OCI-LY7 (cell line): ENCODE measurements around the gene CDKAL1. TPM values are rescaled to one million over a fixed set of nuclear protein-coding genes. Genes with fewer than 3 reads are reported as not detected.

Source experiments
- BruUV-seq: library from RNA; stranded (reverse); fragments of 400-500 nt; replicated peaks from 2 replicates; lab custom pipeline; 2021; lab: Mats Ljungman, UMichigan
- CTCF ChIA-PET: fragments of 300-600 bp; sonication (Branson Sonifier 250); formaldehyde crosslinking; loops from one replicate; lab custom pipeline; 2022; ENCODE audit warnings: antibody characterized with exemption; ENCODE audit not compliant: unreplicated experiment; lab: Charles Lee
- POLR2A ChIA-PET: fragments of 300-600 bp; sonication (Branson Sonifier 250); formaldehyde crosslinking; loops from one replicate; lab custom pipeline; 2022; ENCODE audit warnings: antibody characterized with exemption; lab: Charles Lee
- DNase-seq: peaks from one replicate; pipeline ENCODE4 v3.0.0-alpha.2; 2015; ENCODE audit warnings: low spot score
- H2AFZ ChIP-seq: fragments of 200-600 bp; sonication (generic), shearing (Covaris generic); 2 replicates; pipeline ENCODE4 v1.6.1; 2014; ENCODE audit warnings: mild to moderate bottlenecking, antibody characterized with exemption, low read length, moderate library complexity
- H3K27ac ChIP-seq: fragments of 200-600 bp; sonication (generic); 2 replicates; pipeline ENCODE4 v1.5.1; 2014; ENCODE audit warnings: mixed run types, low read depth, mild to moderate bottlenecking, moderate library complexity, low read length, inconsistent platforms; ENCODE audit not compliant: poor library complexity, severe bottlenecking
- H3K36me3 ChIP-seq: fragments of 200-600 bp; sonication (generic); 2 replicates; pipeline ENCODE4 v1.6.1; 2014; ENCODE audit warnings: mild to moderate bottlenecking, antibody characterized with exemption, low read length, moderate library complexity, mixed read lengths; ENCODE audit not compliant: insufficient read depth
- H3K4me1 ChIP-seq: fragments of 200-600 bp; sonication (generic); 2 replicates; pipeline ENCODE4 v1.5.1; 2014; ENCODE audit warnings: mild to moderate bottlenecking, low read length; ENCODE audit not compliant: insufficient read depth, poor library complexity, severe bottlenecking
- H3K4me2 ChIP-seq: fragments of 200-600 bp; sonication (generic); 2 replicates; pipeline ENCODE4 v1.6.1; 2014; ENCODE audit warnings: mild to moderate bottlenecking, low read length
- H3K4me3 ChIP-seq: fragments of 200-600 bp; sonication (generic); 2 replicates; pipeline ENCODE4 v1.5.1; 2014; ENCODE audit warnings: mild to moderate bottlenecking, low read depth, low read length; ENCODE audit not compliant: poor library complexity, severe bottlenecking
- H3K79me2 ChIP-seq: fragments of 200-600 bp; sonication (generic); 2 replicates; pipeline ENCODE4 v1.6.1; 2016; ENCODE audit warnings: low read depth, mild to moderate bottlenecking, low read length, moderate library complexity, mixed read lengths; ENCODE audit not compliant: insufficient read depth
- H3K9me2 ChIP-seq: fragments of 200-600 bp; sonication (generic); 2 replicates; pipeline ENCODE4 v1.6.1; 2016; ENCODE audit warnings: mild to moderate bottlenecking, low read length, mixed read lengths; ENCODE audit not compliant: insufficient read depth
- H3K9me3 ChIP-seq: fragments of 200-600 bp; sonication (generic); 2 replicates; pipeline ENCODE4 v1.6.1; 2014; ENCODE audit warnings: mild to moderate bottlenecking, mixed run types, low read length, mixed read lengths
- H4K20me1 ChIP-seq: fragments of 200-600 bp; sonication (generic); 2 replicates; pipeline ENCODE4 v1.6.1; 2014; ENCODE audit warnings: mild to moderate bottlenecking, antibody characterized with exemption, low read length, moderate library complexity, mixed read lengths; ENCODE audit not compliant: insufficient read depth
- CTCF ChIP-seq: fragments of 200-600 bp; sonication (generic); conservative IDR thresholded peaks from 2 replicates; pipeline ENCODE4 v1.5.1; 2014; ENCODE audit warnings: mild to moderate bottlenecking, antibody characterized with exemption, low read length, moderate library complexity, mixed read lengths
- EZH2phosphoT487 ChIP-seq: fragments of 200-600 bp; sonication (generic); IDR thresholded peaks from 2 replicates; pipeline ENCODE4 v1.6.1; 2018; ENCODE audit warnings: low read depth, borderline replicate concordance, mild to moderate bottlenecking, mixed run types, antibody characterized with exemption, low read length, moderate library complexity, mixed read lengths
- intact Hi-C: fragments of 100-400 bp; cut with micrococcal nuclease; formaldehyde crosslinking; loops from one replicate; pipeline ENCODE4 v1.10.0; 2022; ENCODE audit not compliant: unreplicated experiment
- total RNA-seq, 2 experiments: library from RNA; depleted of rRNA in 1 of 2; stranded (reverse); fragments of >200 nt in 1 of 2; shearing (Covaris generic) in 1 of 2; gene quantifications; 2 replicates each; pipeline ENCODE4 v1.2.3, GENCODE V29; 2014 to 2022

The CDKAL1 gene
- total RNA-seq, 2 experiments from 2014 or later, result 19.9 to 21.1 TPM

DNA sequence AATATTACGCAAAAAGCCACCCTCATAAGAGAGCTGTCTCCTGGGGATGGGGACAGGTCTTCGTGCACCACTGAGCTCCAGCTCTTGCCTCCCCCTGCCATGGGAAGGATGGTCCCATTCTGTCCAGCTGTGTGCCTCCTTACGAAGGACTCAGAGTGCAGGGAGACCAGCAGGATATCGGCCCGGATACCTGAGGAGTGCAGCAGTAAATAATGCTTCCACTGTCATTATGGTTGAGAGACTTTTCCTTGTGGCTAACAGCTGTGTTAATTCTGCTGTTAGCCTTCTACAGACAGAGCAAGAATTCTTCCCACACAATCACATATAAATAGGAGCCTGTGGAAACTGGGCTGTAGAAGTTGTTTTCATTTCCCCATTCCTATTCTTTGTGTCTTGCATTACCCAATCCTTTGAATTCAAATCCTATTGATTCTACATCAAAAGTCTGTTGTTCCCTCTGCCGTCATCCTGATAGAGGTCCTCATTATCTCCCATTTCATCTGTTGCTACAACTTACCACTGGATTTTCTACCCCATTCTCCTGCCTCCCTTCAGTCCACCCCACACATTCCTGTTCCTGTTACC is 694.7 kb downstream of the CDKAL1 start:
- no peak for TF ChIP-seq CTCF
- no peak for TF ChIP-seq EZH2phosphoT487
- H3K4me1 ChIP-seq, result no peaks in the 10 kb centered on the region
- no TSS peak for BruUV-seq

DNA sequence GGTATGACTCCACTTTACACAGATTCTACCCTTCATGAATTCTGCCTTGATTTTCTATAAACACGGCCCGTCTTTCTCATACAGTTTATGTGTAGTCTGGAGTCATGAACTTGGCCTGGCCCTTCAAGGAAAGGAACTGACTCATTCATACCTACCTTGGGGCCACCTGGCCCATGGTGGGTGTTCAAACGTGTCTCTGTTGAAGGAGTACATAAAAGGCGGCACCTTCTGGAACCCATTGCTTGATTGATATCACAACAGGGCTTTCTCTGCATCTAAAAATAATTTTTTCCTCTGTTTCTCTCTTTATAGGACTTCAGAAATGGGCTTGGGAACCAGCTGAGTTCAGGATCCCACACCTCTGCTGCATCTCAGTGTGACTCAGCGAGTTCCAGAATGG is 696.3 kb downstream of the CDKAL1 start:
- intact Hi-C loops, result no loop called here
- BruUV-seq, result no TSS peak

More for the DNA sequence above, 694.7 kb downstream of the CDKAL1 start:
- H3K9me2 ChIP-seq, result no peaks in the 10 kb centered on the region
- ChIA-PET CTCF (no interaction called here), POLR2A (no interaction called here)
- no peak for DNase-seq
- intact Hi-C loops, result no loop called here
- no peak overlapping the region for H3K27ac ChIP-seq
- H3K4me3 ChIP-seq, result no peak overlapping the region
- no peak overlapping the region for H2AFZ ChIP-seq
- no peaks in the 10 kb centered on the region for H3K9me3 ChIP-seq
- H3K79me2 ChIP-seq, result no peaks in the 10 kb centered on the region
- no peak overlapping the region for H3K4me2 ChIP-seq
- H4K20me1 ChIP-seq, result no peaks in the 10 kb centered on the region
- no peaks in the 10 kb centered on the region for H3K36me3 ChIP-seq

More for the DNA sequence above, 696.3 kb downstream of the CDKAL1 start:
- H3K9me3 ChIP-seq, result peaks cover 6% of the 10 kb centered on the region; the same call in 1 of the 2 replicates
- no peaks in the 10 kb centered on the region for H4K20me1 ChIP-seq
- no peak overlapping the region for H3K4me2 ChIP-seq
- H3K4me1 ChIP-seq, result no peaks in the 10 kb centered on the region
- DNase-seq, result no peak
- H3K27ac ChIP-seq, result no peak overlapping the region
- no peaks in the 10 kb centered on the region for H3K36me3 ChIP-seq
- H3K9me2 ChIP-seq, result no peaks in the 10 kb centered on the region
- CTCF ChIA-PET, result no interaction called here
- no peak overlapping the region for H2AFZ ChIP-seq
- no peak overlapping the region for H3K4me3 ChIP-seq
- POLR2A ChIA-PET, result no interaction called here
- no peak for TF ChIP-seq EZH2phosphoT487
- TF ChIP-seq CTCF, result no peak
- no peaks in the 10 kb centered on the region for H3K79me2 ChIP-seq
